Esophagus squamous epithelium (tissue), 4 donors: ENCODE data around the gene GABRG3.

Experiments used
- POLR2A ChIP-seq, 4 donors: fragments of 450-650 bp; IDR thresholded peaks; one replicate each; pipeline ENCODE4 v1.6.1; 2017; ENCODE audit warnings: antibody characterized with exemption in 4 of 4, mild to moderate bottlenecking in 4 of 4, moderate library complexity in 3 of 4
- TF ChIP-seq, protein P1 (sequence below), 6 experiments: fragments of 450-650 bp in 4 of 6; fragments of 200-600 bp in 2 of 6; sonication (generic) in 2 of 6; IDR thresholded peaks; one replicate each; pipeline ENCODE4 v1.5.1; 2016 to 2019; ENCODE audit warnings: antibody characterized with exemption in 6 of 6, mild to moderate bottlenecking in 4 of 6, moderate library complexity in 4 of 6

DNA sequence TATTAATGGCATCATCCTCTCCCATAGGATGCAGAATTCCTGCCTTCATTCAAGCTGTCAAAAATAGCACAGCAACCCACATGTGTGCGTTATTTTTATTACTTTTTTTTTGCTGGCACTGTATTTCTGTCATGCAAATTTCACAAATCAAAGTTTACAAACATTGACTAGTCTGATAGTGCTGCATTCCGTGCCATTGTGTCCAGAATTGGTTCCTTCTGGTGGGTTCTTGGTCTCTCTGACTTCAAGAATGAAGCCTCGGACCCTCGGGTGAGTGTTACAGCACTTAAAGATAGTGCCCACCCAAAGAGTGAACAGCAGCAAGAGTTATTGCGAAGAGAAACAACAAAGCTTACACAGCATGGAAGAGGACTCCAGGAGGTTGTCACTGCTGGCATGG is 490.2 kb downstream of the GABRG3 start:
- TF ChIP-seq, protein P1, sequence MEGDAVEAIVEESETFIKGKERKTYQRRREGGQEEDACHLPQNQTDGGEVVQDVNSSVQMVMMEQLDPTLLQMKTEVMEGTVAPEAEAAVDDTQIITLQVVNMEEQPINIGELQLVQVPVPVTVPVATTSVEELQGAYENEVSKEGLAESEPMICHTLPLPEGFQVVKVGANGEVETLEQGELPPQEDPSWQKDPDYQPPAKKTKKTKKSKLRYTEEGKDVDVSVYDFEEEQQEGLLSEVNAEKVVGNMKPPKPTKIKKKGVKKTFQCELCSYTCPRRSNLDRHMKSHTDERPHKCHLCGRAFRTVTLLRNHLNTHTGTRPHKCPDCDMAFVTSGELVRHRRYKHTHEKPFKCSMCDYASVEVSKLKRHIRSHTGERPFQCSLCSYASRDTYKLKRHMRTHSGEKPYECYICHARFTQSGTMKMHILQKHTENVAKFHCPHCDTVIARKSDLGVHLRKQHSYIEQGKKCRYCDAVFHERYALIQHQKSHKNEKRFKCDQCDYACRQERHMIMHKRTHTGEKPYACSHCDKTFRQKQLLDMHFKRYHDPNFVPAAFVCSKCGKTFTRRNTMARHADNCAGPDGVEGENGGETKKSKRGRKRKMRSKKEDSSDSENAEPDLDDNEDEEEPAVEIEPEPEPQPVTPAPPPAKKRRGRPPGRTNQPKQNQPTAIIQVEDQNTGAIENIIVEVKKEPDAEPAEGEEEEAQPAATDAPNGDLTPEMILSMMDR (IDR thresholded peaks at IDR 0.05): no peak
- no peak for TF ChIP-seq POLR2A (IDR thresholded peaks at IDR 0.05)
